MM.1S (cell line): ENCODE measurements around the gene ZNF366.

ENCODE experiments used
- DNase-seq: peaks from one replicate; pipeline ENCODE4 v3.0.0-alpha.2; 2015
- H2AFZ ChIP-seq: fragments of 300-600 bp; sonication (generic); 2 replicates; pipeline ENCODE4 v1.6.0; 2016; ENCODE audit warnings: antibody characterized with exemption, low read length
- H3F3A ChIP-seq: fragments of 300-600 bp; sonication (generic); 2 replicates; pipeline ENCODE4 v1.6.1; 2016; ENCODE audit warnings: mild to moderate bottlenecking, antibody characterized with exemption, low read length, moderate library complexity, mixed read lengths; ENCODE audit not compliant: insufficient read depth
- H3K27ac ChIP-seq: fragments of 300-600 bp; sonication (generic); 2 replicates; pipeline ENCODE4 v1.5.1; 2016; ENCODE audit warnings: mild to moderate bottlenecking, low read length
- H3K27me3 ChIP-seq: fragments of 300-600 bp; sonication (generic); replicated peaks from 2 replicates; pipeline ENCODE4 v1.6.0; 2016; ENCODE audit warnings: low read length; ENCODE audit not compliant: insufficient read depth
- H3K36me3 ChIP-seq: fragments of 300-600 bp; sonication (generic); replicated peaks from 2 replicates; pipeline ENCODE4 v1.6.1; 2016; ENCODE audit warnings: mild to moderate bottlenecking, low read length, mixed read lengths; ENCODE audit not compliant: insufficient read depth
- H3K4me1 ChIP-seq: fragments of 300-600 bp; sonication (generic); 2 replicates; pipeline ENCODE4 v1.6.1; 2016; ENCODE audit warnings: low read length, mixed read lengths
- H3K4me2 ChIP-seq: fragments of 300-600 bp; sonication (generic); 2 replicates; pipeline ENCODE4 v1.6.0; 2016; ENCODE audit warnings: low read depth, low read length
- H3K4me3 ChIP-seq: fragments of 300-600 bp; sonication (generic); 2 replicates; pipeline ENCODE4 v1.5.1; 2016; ENCODE audit warnings: low read length, mixed read lengths
- H3K79me2 ChIP-seq: fragments of 300-600 bp; sonication (generic); 2 replicates; pipeline ENCODE4 v1.6.1; 2016; ENCODE audit warnings: mixed run types, low read length, mixed read lengths
- H3K9ac ChIP-seq: fragments of 300-600 bp; sonication (generic); 2 replicates; pipeline ENCODE4 v1.6.1; 2016; ENCODE audit warnings: low read length, mixed read lengths
- H3K9me2 ChIP-seq: fragments of 300-600 bp; sonication (generic); replicated peaks from 2 replicates; pipeline ENCODE4 v1.6.1; 2016; ENCODE audit warnings: mild to moderate bottlenecking, low read length, mixed read lengths; ENCODE audit not compliant: insufficient read depth
- H3K9me3 ChIP-seq: fragments of 300-600 bp; sonication (generic); replicated peaks from 2 replicates; pipeline ENCODE4 v1.6.1; 2016; ENCODE audit warnings: mild to moderate bottlenecking, low read length, mixed read lengths; ENCODE audit not compliant: insufficient read depth
- H4K20me1 ChIP-seq: fragments of 300-600 bp; sonication (generic); 2 replicates; pipeline ENCODE4 v1.6.1; 2016; ENCODE audit warnings: mild to moderate bottlenecking, low read length, moderate library complexity, mixed read lengths; ENCODE audit not compliant: insufficient read depth
- CTCF ChIP-seq: fragments of 300-600 bp; sonication (generic); IDR thresholded peaks from 2 replicates; pipeline ENCODE4 v1.5.1; 2016; ENCODE audit warnings: antibody characterized with exemption, low read length, mixed read lengths
- EZH2 ChIP-seq: fragments of 300-600 bp; sonication (generic); optimal IDR thresholded peaks from 2 replicates; pipeline ENCODE3; 2017; ENCODE audit warnings: low read depth, mild to moderate bottlenecking, antibody characterized with exemption, low read length, mixed read lengths
- EZH2phosphoT487 ChIP-seq: fragments of 300-600 bp; sonication (generic); IDR thresholded peaks from 2 replicates; pipeline ENCODE4 v1.6.1; 2018; ENCODE audit warnings: antibody characterized with exemption, low read length

ZNF366 gene

GRCh38 chr5:72501488-72501887 is 5.7 kb downstream of the ZNF366 start:
- no peaks in the 10 kb centered on the region for H3K4me1 ChIP-seq
- H3K9me2 ChIP-seq = no peaks in the 10 kb centered on the region
- H3K79me2 ChIP-seq = no peaks in the 10 kb centered on the region
- no peak overlapping the region for H3K27ac ChIP-seq
- no peak overlapping the region for H2AFZ ChIP-seq
- no peak for DNase-seq
- TF ChIP-seq EZH2 (no peak), CTCF (no peak), EZH2phosphoT487 (no peak)
- no peaks in the 10 kb centered on the region for H3K9me3 ChIP-seq
- H3K4me3 ChIP-seq = no peak overlapping the region
- no peak overlapping the region for H3K9ac ChIP-seq
- H3F3A ChIP-seq = no peaks in the 10 kb centered on the region
- no peaks in the 10 kb centered on the region for H3K27me3 ChIP-seq
- no peak overlapping the region for H3K4me2 ChIP-seq
- no peaks in the 10 kb centered on the region for H3K36me3 ChIP-seq
- no peaks in the 10 kb centered on the region for H4K20me1 ChIP-seq

DNA sequence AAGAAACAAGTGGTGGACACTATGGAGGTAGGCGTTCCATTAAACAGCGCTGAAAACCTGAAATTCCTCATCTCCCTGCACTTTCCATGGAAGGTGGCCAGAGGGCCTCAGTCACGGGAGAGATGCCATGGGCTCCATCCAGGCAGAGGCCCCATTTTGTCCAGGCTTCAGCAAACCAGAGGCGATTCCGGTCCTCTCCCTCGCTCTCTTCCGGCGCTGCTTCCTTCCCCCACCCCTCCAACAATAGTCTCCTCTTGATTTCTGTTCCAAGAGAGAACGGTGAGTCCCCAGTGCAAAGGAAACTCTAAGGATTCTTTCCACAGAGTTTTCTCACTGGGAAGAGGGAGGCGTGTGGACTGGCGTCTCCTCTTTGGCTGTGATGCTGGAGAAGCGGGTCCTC is 7.5 kb downstream of the ZNF366 start:
- no peaks in the 10 kb centered on the region for H3K27me3 ChIP-seq
- no peaks in the 10 kb centered on the region for H4K20me1 ChIP-seq
- no peak overlapping the region for H2AFZ ChIP-seq
- DNase-seq = no peak
- H3K9ac ChIP-seq = no peak overlapping the region
- H3K27ac ChIP-seq = no peak overlapping the region
- H3K79me2 ChIP-seq = no peaks in the 10 kb centered on the region
- H3K9me3 ChIP-seq = no peaks in the 10 kb centered on the region
- H3F3A ChIP-seq = no peaks in the 10 kb centered on the region
- TF ChIP-seq EZH2 (no peak), EZH2phosphoT487 (no peak), CTCF (no peak)
- no peak overlapping the region for H3K4me2 ChIP-seq
- H3K4me3 ChIP-seq = no peak overlapping the region
- no peaks in the 10 kb centered on the region for H3K36me3 ChIP-seq
- no peaks in the 10 kb centered on the region for H3K9me2 ChIP-seq
- no peaks in the 10 kb centered on the region for H3K4me1 ChIP-seq

DNA sequence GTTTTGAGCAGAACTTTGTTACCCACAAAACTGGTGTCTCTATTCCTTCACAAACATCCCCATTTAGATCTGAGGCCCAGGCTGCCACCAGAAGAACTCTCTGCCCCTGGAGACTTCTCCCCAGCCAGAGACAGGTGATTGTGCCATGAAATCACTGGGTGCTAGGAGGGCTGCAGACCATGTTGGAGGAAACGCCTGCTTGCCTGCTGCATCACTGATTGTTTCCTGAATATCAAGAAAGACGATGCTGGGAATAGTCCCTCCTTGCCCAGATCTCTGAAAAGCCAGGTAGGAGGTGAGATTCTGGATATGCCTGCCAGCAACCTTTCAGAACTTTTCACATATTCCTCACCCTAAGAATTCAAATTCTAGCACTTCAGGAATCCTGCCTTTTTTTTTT is 8.1 kb downstream of the ZNF366 start:
- Histone ChIP-seq H3K9ac (no peak overlapping the region), H4K20me1 (no peaks in the 10 kb centered on the region), H3K36me3 (no peaks in the 10 kb centered on the region), H3K27ac (no peak overlapping the region), H3K4me3 (no peak overlapping the region), H3K9me2 (no peaks in the 10 kb centered on the region), H3K4me2 (no peak overlapping the region), H2AFZ (no peak overlapping the region), H3K27me3 (no peaks in the 10 kb centered on the region), H3K4me1 (no peaks in the 10 kb centered on the region), H3K9me3 (no peaks in the 10 kb centered on the region), H3F3A (no peaks in the 10 kb centered on the region), H3K79me2 (no peaks in the 10 kb centered on the region)
- DNase-seq = no peak
- TF ChIP-seq EZH2phosphoT487 = no peak
- TF ChIP-seq EZH2 = no peak
- TF ChIP-seq CTCF = no peak

DNA sequence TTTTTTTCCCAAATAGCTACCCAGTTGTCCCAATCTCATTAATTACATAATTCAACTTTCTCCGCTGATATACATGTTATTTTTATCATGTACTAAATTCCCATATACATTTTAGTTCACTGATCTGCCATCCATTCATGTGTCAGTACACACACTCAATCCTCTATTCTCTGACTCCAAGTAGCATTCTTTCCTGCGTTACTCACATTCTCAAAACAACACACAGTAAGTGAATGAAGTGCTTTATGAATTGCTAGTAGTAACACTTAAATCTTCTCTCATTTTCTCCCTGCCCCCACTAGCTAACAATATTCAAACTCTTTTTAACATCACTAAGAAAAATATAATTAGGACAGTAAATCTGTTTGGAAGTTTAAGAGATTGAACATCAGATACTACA is 8.9 kb downstream of the ZNF366 start:
- Histone ChIP-seq H3K9ac (no peak overlapping the region), H3K27ac (no peak overlapping the region), H3K4me2 (no peak overlapping the region), H4K20me1 (no peaks in the 10 kb centered on the region), H3K4me1 (no peaks in the 10 kb centered on the region), H3K9me2 (no peaks in the 10 kb centered on the region), H2AFZ (no peak overlapping the region), H3K36me3 (no peaks in the 10 kb centered on the region), H3K27me3 (no peaks in the 10 kb centered on the region), H3K79me2 (no peaks in the 10 kb centered on the region), H3F3A (no peaks in the 10 kb centered on the region), H3K4me3 (no peak overlapping the region), H3K9me3 (no peaks in the 10 kb centered on the region)
- no peak for DNase-seq
- no peak for TF ChIP-seq EZH2phosphoT487
- TF ChIP-seq EZH2 = no peak
- TF ChIP-seq CTCF = no peak
